Prostate gland (tissue), 2 donors: ENCODE data around the gene DACH1.

Experiments used
- POLR2AphosphoS5 ChIP-seq: sonication (generic); formaldehyde crosslinking; IDR thresholded peaks from one replicate; pipeline ENCODE4 v1.6.1; 2017; ENCODE audit warnings: antibody characterized with exemption
- TF ChIP-seq, protein P1 (sequence below), 4 experiments: fragments of 200-600 bp in 2 of 4; fragments of 450-650 bp in 2 of 4; sonication (generic) in 2 of 4; IDR thresholded peaks; 1 replicate in 3 of 4; 2 replicates in 1 of 4; pipeline ENCODE4 v1.5.1; 2016 to 2019; ENCODE audit warnings: antibody characterized with exemption in 4 of 4, mild to moderate bottlenecking in 2 of 4, moderate library complexity in 2 of 4

- no peak for TF ChIP-seq POLR2AphosphoS5
- TF ChIP-seq, protein P1, sequence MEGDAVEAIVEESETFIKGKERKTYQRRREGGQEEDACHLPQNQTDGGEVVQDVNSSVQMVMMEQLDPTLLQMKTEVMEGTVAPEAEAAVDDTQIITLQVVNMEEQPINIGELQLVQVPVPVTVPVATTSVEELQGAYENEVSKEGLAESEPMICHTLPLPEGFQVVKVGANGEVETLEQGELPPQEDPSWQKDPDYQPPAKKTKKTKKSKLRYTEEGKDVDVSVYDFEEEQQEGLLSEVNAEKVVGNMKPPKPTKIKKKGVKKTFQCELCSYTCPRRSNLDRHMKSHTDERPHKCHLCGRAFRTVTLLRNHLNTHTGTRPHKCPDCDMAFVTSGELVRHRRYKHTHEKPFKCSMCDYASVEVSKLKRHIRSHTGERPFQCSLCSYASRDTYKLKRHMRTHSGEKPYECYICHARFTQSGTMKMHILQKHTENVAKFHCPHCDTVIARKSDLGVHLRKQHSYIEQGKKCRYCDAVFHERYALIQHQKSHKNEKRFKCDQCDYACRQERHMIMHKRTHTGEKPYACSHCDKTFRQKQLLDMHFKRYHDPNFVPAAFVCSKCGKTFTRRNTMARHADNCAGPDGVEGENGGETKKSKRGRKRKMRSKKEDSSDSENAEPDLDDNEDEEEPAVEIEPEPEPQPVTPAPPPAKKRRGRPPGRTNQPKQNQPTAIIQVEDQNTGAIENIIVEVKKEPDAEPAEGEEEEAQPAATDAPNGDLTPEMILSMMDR (IDR thresholded peaks at IDR 0.05): no peak
Observed at GRCh38 chr13:71862459-71862943, 4.5 kb downstream of the DACH1 start.
